Measurements from ENCODE around the gene FKBP3.
"Not testable (repeated sequence)": the region's sequence is repeated elsewhere in the genome, so short reads cannot be mapped to it uniquely, and the experiment has no call there.

FKBP3 gene

DNA sequence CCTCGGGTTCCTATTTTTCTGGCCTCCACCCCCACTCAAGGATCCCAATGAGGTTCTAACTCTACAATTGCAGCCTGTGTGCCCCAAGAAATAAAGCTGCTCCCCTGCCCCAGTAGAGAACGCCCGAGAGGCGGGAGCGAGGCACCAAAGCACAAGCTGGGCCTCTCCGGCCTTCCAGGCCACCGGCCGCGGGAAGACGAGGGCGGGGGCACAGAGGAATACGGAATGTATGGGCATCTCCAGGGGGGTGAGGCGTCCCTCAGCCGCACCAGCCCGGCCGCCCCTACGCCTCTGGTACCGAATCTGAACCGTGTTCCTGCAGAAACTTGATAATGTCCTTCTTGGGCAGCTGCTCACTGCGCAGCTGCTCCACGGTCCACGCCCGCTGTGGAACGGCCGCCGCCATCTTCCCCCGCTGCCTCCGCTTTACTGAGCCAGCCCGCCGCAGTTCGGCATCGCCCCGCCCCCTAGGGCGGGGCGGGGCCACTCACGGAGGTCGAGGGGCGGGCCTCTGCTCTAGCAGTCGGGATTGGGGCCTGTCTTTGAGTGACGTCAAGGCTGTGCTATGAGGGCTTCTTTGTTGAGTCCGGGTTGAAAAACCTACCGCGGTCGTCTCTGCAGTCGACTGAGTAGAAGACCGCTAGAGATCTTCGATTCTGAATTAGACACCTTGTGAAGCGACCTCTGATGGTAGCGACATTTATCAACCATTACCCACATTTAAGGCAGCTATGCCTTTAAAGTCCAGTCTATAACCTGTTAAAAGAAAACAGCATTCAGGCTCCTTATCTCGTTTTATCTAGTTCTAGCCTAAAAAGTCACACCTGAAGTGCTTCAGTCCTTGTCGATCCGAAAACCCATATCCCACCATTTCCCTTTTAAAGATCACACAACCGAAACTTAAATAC is at the start of gene FKBP3:
TSS of gene FKBP3 (minus strand) at position 431 of the 908 bp plus-strand sequence. CDS start at position 406, 25 bp downstream.
- Histone ChIP-seq H3K4me3 (peak within 1 kb of the TSS; percentile 57 to 86 (median 69)), H3K27ac (peak within 1 kb of the TSS; percentile 71 to 98 (median 91))

DNA sequence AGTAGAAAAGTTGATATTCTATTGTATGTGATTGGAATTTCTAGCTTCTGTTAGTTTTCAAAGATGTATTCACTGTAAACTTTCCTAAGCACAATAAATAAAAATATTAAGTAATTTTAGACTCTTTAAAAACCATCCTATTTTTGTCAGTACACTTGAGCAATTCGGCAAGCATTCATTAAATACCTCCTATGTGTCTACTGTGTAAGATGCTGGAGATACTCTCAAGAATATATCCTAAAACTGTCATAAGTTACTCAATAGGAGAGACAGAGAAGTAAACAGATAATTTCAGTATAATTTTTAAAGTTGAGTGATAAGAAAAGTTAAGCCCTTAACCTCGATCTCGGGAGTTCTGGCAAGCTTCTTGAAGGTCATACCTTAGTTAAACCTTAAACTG is 47.5 kb upstream of the FKBP3 start:
- no peak overlapping the region for H3K27ac ChIP-seq
- no peak overlapping the region for H3K4me3 ChIP-seq

DNA sequence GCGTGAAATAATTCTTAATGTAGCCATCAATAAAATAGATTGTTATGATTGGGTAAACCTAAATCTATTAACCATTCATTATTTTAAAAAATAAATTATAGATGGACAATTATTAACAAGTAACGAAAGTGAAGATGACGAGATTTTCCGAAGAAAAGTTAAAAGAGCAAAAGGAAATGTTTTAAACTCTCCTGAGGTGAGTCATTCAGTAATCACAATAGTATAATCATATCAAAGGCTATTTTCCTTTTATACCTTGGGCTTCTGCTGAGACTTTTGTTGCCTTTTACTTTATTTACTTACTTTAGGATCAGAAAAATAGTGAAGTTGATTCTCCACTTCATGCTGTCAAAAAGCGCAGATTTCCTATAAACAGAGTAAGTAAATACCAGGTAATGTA is 47.0 kb upstream of the FKBP3 start:
- Histone ChIP-seq H3K4me3 (no peak overlapping the region), H3K27ac (no peak overlapping the region)

DNA sequence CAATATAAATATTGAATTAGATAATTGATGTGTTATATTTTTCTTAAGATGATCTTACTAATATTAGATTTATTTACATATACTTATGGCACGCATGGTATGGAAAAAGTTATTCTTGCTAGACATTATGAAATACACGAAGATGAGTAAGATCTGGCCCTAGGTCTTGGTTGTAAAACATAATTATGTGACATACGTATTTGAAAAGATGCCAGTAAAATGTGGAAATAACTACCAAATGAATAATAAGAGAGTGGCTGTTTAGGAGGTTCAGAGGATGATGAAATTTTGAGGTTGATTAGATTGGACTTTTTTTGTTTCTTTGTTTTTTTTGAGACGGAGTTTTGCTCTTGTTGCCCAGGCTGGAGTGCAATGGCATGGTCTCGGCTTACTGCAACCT is 42.8 kb upstream of the FKBP3 start:
- Histone ChIP-seq H3K4me3 (no peak overlapping the region), H3K27ac (no peak overlapping the region)

DNA sequence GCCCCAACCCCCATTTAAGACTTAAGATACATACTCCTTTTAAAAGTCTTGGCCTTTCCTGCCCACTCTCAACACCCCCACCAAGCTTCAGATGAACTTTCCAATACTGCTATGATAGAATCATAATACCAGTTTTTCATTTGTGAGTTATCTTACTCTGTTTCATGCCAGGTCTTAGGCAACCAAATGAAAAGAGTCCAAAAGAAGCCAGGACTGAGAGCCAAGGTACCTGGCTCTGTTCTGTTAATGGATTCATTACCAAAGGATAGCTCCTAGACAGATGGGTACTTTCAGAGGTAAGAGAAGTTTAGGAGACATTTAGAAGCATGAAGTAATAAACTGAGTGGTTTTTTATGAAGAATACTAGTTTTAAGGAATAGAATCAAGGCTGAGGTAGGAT is 35.6 kb upstream of the FKBP3 start:
- H3K27ac ChIP-seq: no peak overlapping the region
- H3K4me3 ChIP-seq: no peak overlapping the region

DNA sequence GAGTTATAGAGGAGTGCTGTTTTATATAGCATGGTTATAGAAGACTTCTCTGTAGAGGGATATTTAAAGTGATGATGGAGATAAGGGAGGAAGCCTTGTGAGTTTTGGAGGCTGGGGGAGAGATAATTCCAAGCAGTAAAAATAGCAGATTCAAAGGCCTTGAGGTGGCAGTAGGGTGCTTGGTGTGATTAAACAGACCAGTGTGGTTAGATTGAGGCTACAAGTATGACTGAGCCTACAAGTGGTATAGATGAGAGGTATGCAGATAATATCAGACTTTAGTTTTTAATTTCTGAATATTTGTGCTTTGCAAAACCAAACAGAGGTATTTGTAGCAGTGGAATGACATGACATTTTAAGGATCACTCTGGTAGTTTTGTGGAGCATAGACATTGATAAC is 21.8 kb upstream of the FKBP3 start:
- Histone ChIP-seq H3K4me3 (no peak overlapping the region), H3K27ac (no peak overlapping the region)

DNA sequence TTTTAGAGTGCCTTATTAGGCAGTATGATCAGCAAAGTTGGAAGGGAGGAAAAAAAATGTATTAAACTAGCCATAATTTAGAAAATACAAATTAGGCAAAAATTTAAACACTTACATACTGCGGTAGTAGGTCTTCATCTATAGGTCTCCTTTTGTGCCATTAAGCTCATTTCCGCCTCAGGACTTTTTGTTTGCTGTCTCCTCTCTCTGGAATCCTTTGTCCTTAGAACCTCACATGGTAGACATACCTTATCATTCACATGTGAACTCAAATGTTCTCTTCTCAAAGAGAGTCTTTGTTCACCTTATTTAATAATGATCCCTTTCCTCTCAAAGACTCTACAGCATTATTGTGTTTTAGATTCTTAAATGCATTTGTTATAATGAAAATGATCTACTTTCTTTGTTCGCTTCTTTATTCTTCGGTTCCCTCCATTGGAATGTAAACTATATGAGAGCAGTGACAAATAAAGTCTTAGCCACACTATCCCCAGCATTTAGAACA is 16.2 kb upstream of the FKBP3 start:
- Histone ChIP-seq H3K27ac (no peak overlapping the region), H3K4me3 (no peak overlapping the region)

DNA sequence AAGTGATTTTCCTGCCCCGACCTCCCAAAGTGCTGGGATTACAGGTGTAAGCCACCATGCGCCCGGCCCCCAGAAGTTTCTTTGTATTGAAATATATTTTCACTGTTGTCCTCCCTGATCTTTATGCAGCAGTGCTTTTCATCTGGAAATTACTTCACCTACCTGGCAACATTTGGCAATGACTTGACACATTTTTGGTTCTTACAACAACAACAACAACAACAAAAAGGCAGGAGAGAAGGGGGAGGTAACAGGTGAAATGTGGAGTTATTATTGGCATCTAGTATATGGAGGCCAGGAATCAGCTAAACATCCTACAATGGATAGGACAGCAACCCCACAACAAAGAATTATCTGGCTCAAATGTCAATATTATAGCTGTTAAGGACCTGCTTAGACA is 15.3 kb upstream of the FKBP3 start:
- no peak overlapping the region for H3K27ac ChIP-seq
- no peak overlapping the region for H3K4me3 ChIP-seq

DNA sequence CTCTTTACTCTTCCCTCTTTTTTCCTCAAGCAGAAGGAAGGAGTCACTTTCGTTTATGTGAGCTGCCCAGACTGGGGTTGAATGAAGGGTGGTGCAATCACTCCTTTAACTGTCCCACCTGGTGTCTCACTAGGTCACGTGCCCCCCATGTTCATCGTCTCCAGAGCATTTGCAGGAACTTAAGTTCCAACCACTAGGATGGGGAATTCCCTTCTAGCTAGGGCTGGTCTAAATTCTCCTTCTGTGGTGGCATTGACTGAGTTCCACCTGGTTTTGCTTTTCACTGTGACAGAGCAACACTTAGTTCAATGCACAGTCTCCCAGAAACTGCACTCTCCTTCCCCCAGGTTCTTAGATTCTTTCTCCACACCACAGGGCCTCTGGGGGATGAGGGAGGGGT is 10.9 kb upstream of the FKBP3 start:
- Histone ChIP-seq H3K27ac (no peak overlapping the region), H3K4me3 (no peak overlapping the region)

DNA sequence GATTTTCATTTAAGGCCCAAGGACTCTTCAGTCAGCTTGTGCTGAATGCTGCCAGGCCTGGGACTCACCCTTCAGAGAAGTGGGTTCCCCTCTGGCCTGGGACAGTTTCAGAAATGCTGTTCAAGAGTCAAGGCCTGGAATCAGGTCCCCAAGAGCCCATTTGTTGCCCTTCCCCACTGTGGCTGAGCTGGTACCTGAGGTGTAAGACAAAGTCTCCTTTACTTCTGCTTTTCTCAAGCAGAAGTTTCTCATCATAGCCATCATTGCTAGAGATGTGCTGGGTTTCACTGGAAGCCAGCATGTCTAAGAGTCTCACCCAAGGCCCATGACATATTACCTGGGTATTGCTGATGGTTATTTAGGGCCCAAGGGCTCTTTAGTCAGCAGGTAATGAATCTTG is 10.4 kb upstream of the FKBP3 start:
- Histone ChIP-seq H3K27ac (no peak overlapping the region), H3K4me3 (no peak overlapping the region)

DNA sequence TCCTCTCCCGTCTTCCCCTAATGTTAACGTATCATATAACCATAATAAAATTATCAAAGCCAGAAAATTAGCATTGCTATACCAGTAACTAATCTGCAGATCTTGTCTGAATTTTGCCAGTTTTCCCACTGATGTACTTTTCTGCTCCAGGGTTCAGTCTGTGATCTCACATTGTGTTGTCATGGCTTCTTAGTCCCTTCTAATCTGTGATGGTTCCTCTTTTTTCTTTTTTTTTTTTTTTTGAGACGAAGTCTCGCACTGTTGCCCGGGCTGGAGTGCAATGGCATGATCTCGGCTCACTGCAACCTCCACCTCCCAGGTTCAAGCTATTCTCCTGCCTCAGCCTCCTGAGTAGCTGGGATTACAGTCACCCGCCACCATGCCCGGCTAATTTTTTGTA is 7.8 kb upstream of the FKBP3 start:
- not testable (repeated sequence) for H3K27ac ChIP-seq, H3K4me3 ChIP-seq

DNA sequence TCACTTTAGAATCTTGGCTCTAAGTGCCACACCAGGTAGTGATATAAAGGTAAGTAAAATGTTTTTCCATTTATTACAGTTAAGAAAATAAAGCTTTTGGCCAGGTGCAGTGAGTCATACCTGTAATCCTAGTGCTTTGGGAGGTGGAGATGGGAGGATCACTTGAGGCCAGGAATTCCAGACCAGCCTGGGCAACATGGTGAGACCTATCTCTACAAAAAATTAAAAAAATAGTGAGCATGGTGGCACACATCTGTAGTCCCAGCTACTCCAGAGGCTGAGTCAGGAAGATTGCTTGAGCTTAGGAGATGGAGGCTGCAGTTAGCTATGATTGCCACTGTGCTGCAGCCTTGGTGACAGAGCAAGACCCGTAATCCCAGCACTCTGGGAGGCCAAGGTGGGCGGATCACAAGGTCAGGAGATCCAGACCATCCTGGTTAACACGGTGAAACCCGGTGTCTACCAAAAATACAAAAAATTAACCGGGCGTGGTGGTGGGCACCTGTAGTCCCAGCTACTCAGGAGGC is 6.4 kb upstream of the FKBP3 start:
- Histone ChIP-seq H3K4me3 (no peak overlapping the region), H3K27ac (no peak overlapping the region)

DNA sequence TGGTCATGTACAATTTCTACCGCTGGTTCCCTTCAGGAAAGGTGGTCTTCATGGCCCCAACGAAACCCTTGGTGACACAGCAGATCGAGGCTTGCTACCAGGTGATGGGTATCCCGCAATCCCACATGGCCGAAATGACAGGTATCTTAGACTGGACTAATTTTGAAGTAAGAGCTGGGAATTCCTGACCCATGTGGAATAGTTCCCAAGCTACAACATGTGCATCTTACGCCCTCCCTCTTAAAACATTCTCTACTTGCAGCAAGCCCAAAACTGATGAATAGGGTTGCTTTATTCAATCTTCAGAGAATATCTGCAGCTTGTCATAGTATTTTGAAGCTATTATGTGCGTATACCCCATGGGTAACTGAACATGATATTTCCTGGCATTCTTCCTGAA is 2.1 kb upstream of the FKBP3 start:
- peak overlapping the region in 18 of 21 experiments; percentile 20 to 98 (median 66) for H3K27ac ChIP-seq
- H3K4me3 ChIP-seq: peak overlapping the region; percentile 57 to 86 (median 69)

DNA sequence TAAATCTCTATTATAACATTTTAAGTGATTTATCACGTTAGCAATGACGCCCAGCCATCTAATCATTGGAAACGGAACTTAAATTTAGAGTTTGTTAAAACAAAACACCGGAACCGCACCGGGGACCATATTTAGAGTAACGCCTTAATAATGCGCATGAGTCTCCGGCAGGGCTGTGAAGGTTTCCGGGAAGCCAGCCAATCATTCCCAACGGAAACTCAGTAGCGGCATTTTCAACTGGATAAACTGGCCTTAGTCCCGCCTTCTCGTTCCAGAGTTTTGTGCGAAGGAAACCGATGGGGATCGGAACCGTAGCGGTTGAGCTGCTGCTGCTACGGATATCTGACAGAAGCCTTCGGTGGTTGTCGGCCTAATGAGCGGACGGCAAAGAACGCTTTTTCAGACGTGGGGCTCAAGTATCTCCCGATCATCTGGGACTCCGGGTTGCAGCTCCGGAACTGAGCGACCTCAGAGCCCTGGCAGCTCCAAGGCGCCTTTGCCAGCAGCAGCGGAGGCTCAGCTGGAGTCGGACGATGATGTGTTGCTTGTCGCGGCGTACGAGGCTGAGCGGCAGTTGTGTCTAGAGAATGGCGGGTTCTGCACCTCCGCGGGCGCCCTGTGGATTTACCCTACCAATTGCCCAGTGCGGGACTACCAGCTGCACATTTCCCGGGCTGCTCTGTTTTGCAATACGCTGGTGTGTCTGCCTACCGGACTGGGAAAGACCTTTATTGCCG is 1.5 kb upstream of the FKBP3 start, which contains the start of gene FANCM:
TSS of gene FANCM (plus strand) at position 272 of the 737 bp plus-strand sequence. CDS start at position 374, 102 bp downstream.
- Histone ChIP-seq H3K27ac (peak within 1 kb of the TSS; percentile 3 to 98 (median 90)), H3K4me3 (peak within 1 kb of the TSS; percentile 57 to 86 (median 69))

DNA sequence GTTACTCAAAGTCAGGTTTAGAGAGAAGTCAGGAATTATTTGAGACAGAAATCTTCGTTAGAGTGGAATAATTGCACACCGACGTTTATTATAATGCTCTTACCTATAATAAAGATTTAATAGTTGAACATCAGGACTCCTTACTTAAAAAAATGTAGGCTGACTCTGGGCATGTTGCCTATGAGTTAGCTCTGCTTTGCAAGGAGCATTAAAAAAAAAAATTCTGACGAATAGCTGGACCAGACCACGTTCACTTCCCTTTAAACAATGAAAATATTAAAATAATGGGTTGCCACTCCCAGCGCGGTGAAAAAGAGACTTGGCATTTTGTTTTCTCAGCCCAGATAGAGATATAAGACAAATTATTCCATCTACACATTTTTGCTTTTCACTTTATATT is 875 bp upstream of the FKBP3 start:
- Histone ChIP-seq H3K4me3 (peak overlapping the region; percentile 57 to 86 (median 69)), H3K27ac (peak overlapping the region; percentile 3 to 98 (median 90))

DNA sequence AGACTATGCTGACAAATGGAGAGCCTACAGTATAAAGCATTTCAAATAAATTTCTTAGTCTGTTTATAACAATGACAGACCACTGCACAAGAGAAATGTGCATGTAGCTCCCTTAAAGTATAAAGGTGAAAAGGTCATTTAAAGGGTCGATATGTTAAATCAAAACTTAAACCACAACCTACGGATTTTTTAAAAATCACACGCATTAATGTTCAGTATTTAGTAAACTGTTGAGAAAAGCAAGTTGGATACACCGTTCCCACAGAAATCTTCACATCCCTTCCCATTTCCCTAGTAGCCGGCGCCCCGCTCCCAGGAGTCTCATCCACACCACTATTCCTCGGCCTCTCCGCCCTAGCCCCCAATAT is 614 bp downstream of the FKBP3 start:
- Histone ChIP-seq H3K27ac (peak overlapping the region; percentile 71 to 98 (median 91)), H3K4me3 (peak overlapping the region; percentile 57 to 86 (median 69))

DNA sequence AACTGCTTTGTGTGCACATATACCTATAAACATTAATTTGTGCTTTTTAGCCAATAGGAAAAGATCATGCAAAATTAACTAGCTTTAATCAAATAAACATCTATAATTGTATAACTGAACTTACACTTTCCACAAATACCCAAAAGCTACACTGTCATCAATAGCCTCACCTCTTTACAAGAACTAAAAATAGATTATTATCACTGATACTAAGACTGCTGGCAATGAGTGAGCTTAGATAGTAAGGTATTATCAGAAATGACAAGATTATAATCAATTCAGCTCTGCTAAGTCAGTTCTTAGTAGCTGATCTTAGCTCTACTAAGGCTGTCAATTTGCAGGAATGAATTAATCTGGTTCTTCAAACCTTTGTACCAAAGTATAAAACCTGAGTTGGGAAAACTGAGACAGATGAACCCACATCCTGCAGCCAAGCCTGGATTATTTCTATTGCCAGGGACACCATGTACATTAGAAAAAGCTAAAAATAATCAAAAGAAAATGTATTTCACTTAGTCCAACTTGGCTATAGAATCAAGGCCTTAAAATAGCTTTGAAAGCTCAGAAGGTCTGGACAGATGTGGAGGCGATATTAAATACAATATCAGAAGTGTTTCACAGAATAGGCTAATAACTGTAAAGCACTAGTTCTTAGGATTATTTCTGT is 5.2 kb downstream of the FKBP3 start:
- no peak overlapping the region for H3K4me3 ChIP-seq
- H3K27ac ChIP-seq: no peak overlapping the region

DNA sequence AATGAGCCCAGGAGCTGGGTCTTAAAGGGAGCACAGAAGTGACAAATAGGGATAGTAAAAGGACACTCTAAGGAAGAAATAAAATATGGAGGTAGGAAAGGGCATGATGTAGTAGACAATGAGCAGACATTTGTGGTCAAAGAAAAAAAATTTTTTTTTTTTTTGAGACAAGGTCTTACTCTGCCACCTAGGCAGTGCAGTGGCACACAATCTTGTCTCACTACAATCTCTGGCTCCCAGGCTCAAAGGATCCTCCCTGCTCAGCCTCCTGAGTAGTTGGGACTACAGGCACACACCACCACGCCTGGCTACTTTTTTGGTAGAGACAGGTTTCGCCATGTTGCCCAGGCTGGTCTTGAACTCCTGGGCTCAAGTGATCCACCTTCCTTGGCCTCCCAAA is 8.5 kb downstream of the FKBP3 start:
- H3K27ac ChIP-seq: no peak overlapping the region
- H3K4me3 ChIP-seq: no peak overlapping the region

DNA sequence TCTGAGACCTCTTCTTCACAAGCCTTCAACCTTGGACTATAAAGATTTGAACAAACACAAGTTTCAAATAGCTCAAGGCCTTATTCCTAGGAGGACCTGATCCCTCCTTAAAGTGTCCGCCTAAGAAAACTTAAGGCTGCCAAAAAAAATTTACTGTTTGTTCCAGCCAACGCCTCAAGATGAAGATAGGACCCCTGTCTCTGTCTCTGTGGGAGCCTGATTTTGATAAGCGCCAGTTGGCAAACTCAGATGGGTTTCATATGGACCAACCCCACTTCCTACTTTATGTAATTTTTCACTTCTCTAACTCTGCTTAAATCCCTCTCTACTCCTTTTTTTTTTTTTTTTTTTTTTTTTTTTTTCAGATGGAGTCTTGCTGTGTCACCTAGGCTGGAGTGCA is 11.0 kb downstream of the FKBP3 start:
- Histone ChIP-seq H3K27ac (no peak overlapping the region), H3K4me3 (no peak overlapping the region)

DNA sequence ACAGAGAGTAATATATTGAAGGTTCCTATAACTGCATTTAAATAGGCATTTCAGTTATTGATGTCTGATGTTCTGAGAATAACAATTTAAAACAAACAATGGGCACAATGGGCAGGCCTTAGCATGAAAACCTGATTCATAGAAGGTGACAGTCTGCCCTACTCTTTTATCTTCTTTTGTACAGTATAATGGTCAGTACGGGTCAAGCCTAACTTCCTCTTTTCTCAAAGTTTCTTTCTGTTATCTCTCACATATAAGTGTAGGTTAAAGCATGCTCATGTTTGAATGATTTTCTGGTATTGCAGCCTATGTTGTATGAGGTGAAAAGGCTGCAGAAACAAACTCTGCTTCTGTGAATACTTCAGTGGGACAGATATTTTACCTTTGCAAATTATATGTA is 14.2 kb downstream of the FKBP3 start:
- Histone ChIP-seq H3K4me3 (no peak overlapping the region), H3K27ac (no peak overlapping the region)
